CD14-positive monocyte (primary cell): ENCODE results near the gene SETD3. TPM values are rescaled to one million over a fixed set of nuclear protein-coding genes. Genes with fewer than 3 reads are reported as not detected.

Source experiments
- DNase-seq, 3 donors: peaks; one replicate each; pipeline ENCODE4 v3.0.0-alpha.2; 2011 to 2022
- H2AFZ ChIP-seq: 2 replicates; pipeline ENCODE4 v1.6.0; 2012; ENCODE audit warnings: mild to moderate bottlenecking, low read depth, low read length, inconsistent platforms; ENCODE audit not compliant: insufficient read depth, poor library complexity, severe bottlenecking
- H3K27ac ChIP-seq, 2 donors: 1 replicate in 1 of 2; 2 replicates in 1 of 2; pipeline ENCODE4 v1.5.1; 2012 to 2013; ENCODE audit warnings: low read length in 2 of 2, control low read depth in 1 of 2, inconsistent platforms in 1 of 2, low read depth in 1 of 2, mild to moderate bottlenecking in 1 of 2
- H3K27me3 ChIP-seq, 2 donors: one replicate each; pipeline versions ENCODE4 v1.6.0 to v1.6.1; 2011 to 2013; ENCODE audit warnings: low read length in 2 of 2; ENCODE audit not compliant: control insufficient read depth in 2 of 2, insufficient read depth in 2 of 2
- H3K36me3 ChIP-seq, 2 donors: replicated peaks in 1 of 2; 1 replicate in 1 of 2; 2 replicates in 1 of 2; pipeline versions ENCODE4 v1.5.1 to v1.6.1; 2012 to 2013; ENCODE audit warnings: low read length in 2 of 2, control low read depth in 1 of 2, inconsistent platforms in 1 of 2, mild to moderate bottlenecking in 1 of 2; ENCODE audit not compliant: insufficient read depth in 2 of 2, control insufficient read depth in 1 of 2
- H3K4me1 ChIP-seq, 2 donors: 1 replicate in 1 of 2; 2 replicates in 1 of 2; pipeline versions ENCODE4 v1.5.1 to v1.6.1; 2012 to 2013; ENCODE audit warnings: low read length in 2 of 2, control low read depth in 1 of 2, inconsistent platforms in 1 of 2, mild to moderate bottlenecking in 1 of 2, moderate library complexity in 1 of 2; ENCODE audit not compliant: insufficient read depth in 2 of 2, control insufficient read depth in 1 of 2
- H3K4me2 ChIP-seq: replicated peaks from 2 replicates; pipeline ENCODE3; 2012; ENCODE audit warnings: low read length, moderate library complexity, mild to moderate bottlenecking; ENCODE audit not compliant: poor library complexity, severe bottlenecking; ENCODE audit errors: extremely low read depth
- H3K4me3 ChIP-seq, 3 experiments: fragments of 200-600 bp in 1 of 3; sonication (generic) in 1 of 3; replicated peaks in 1 of 3; 1 replicate in 2 of 3; 2 replicates in 1 of 3; pipeline ENCODE4 v1.5.1; 2011 to 2013; ENCODE audit warnings: low read length in 3 of 3, mild to moderate bottlenecking in 3 of 3, control low read depth in 2 of 3, low read depth in 2 of 3, inconsistent platforms in 1 of 3, moderate library complexity in 1 of 3
- H3K79me2 ChIP-seq: 2 replicates; pipeline ENCODE4 v1.6.0; 2012; ENCODE audit warnings: mild to moderate bottlenecking, control low read depth, inconsistent platforms, low read length, moderate library complexity; ENCODE audit not compliant: insufficient read depth
- H3K9ac ChIP-seq: 2 replicates; pipeline ENCODE4 v1.6.0; 2017; ENCODE audit warnings: low read length, mild to moderate bottlenecking; ENCODE audit not compliant: insufficient read depth, poor library complexity, severe bottlenecking
- H3K9me3 ChIP-seq, 2 donors: replicated peaks in 1 of 2; 1 replicate in 1 of 2; 2 replicates in 1 of 2; pipeline versions ENCODE4 v1.5.1 to v1.6.1; 2012 to 2013; ENCODE audit warnings: low read length in 2 of 2, control low read depth in 1 of 2; ENCODE audit not compliant: control insufficient read depth in 1 of 2, insufficient read depth in 1 of 2
- H4K20me1 ChIP-seq: 2 replicates; pipeline ENCODE4 v1.6.0; 2012; ENCODE audit warnings: mild to moderate bottlenecking, low read length, control low read depth, moderate library complexity; ENCODE audit not compliant: insufficient read depth
- H3K27ac Mint-ChIP-seq, 7 donors: one replicate each; pipeline ENCODE4 v1.8.0; 2020; ENCODE audit warnings: mild to moderate bottlenecking in 7 of 7, mixed read lengths in 7 of 7, moderate library complexity in 6 of 7, inconsistent platforms in 2 of 7
- H3K27me3 Mint-ChIP-seq, 3 donors: one replicate each; pipeline ENCODE4 v1.8.0; 2021 to 2022; ENCODE audit warnings: low read depth in 3 of 3, mild to moderate bottlenecking in 3 of 3, mixed read lengths in 3 of 3, moderate library complexity in 3 of 3, inconsistent platforms in 1 of 3
- H3K36me3 Mint-ChIP-seq, 2 donors: one replicate each; pipeline ENCODE4 v1.8.0; 2020; ENCODE audit warnings: mixed read lengths in 2 of 2, inconsistent platforms in 1 of 2, mild to moderate bottlenecking in 1 of 2
- H3K4me1 Mint-ChIP-seq: one replicate; pipeline ENCODE4 v1.8.0; 2020; ENCODE audit warnings: mild to moderate bottlenecking, mixed read lengths
- H3K4me3 Mint-ChIP-seq, 2 donors: one replicate each; pipeline ENCODE4 v1.8.0; 2020; ENCODE audit warnings: mild to moderate bottlenecking in 2 of 2, mixed read lengths in 2 of 2, moderate library complexity in 1 of 2
- H3K9me3 Mint-ChIP-seq, 7 donors: one replicate each; pipeline ENCODE4 v1.8.0; 2020 to 2022; ENCODE audit warnings: mixed read lengths in 7 of 7, mild to moderate bottlenecking in 6 of 7, moderate library complexity in 6 of 7, inconsistent platforms in 2 of 7
- WGBS: methylation state at CpG from one replicate; pipeline ENCODE4 v1.1.5; 2013; ENCODE audit warnings: missing lambda C conversion rate; ENCODE audit not compliant: insufficient coverage; 5-methylcytosine and 5-hydroxymethylcytosine counted together
- intact Hi-C, 2 donors: fragments of 100-400 bp; cut with micrococcal nuclease; formaldehyde crosslinking; loops; one replicate each; pipeline versions ENCODE4 v1.15.0 to v1.15.1; 2023
- polyA plus RNA-seq, 3 donors: library from polyadenylated mRNA; depleted of rRNA in 1 of 3; unstranded in 2 of 3; stranded (reverse) in 1 of 3; fragments of 300-500 nt in 2 of 3; fragments of >200 nt in 1 of 3; fragmentation: Illumina TruSeq in 2 of 3; gene quantifications; 1 replicate in 2 of 3; 2 replicates in 1 of 3; pipeline ENCODE4 v1.2.3, GENCODE V29; 2012 to 2021
- TF ChIP-seq, protein P1 (sequence below): fragments of 200-600 bp; IDR thresholded peaks from one replicate; pipeline ENCODE4 v1.8.0; 2022; ENCODE audit warnings: antibody characterized with exemption, mild to moderate bottlenecking

The SETD3 gene
- polyA plus RNA-seq, 3 donors = 22.9 to 39.5 (median 38.7) TPM

DNA sequence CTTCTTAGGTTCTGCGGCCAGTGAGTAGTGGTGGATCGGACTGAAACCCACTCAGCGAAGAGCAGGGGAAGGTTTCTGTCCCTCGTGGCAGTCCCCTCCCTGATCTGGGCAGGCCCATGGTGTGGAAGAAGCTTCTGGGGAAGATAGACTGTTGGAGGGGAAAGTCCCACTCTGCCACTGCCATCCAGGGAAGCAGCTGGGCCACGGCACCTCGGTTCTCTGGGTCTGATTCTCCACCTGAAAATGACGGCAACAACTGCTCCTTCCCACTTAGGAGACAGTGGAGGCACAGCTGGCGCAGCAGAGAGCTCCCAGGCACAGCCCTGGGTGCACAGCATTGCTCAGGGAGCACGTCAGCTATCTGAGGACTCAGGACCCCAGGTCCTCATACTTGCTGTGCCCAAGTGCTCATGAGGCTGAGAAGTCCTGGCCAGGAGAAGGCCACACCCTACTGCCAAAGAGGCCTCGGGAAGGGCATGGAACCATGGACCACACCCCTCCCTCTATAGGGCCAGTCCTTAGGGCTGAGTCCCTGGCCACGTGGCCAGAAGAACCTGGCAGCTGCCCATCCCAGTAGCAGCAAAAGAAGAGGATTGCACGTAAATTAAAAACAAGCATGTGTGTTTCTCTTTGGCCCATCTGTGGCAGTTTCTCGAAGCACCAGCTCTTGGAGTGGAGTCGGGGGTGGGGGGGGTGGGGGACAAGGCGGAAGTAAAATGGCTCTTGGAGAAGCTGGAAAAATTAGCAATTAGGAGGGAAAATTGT, 123.3 kb downstream of the SETD3 start:
- Mint-ChIP-seq H3K4me3 (no peak overlapping the region), H3K4me1 (no peaks in the 10 kb centered on the region), H3K27ac (no peak overlapping the region), H3K9me3 (peaks cover 0 to 5% (median 0%) of the 10 kb centered on the region in 7 donors), H3K36me3 (no peaks in the 10 kb centered on the region), H3K27me3 (peaks cover 0 to 6% (median 1%) of the 10 kb centered on the region in 3 donors)
- Histone ChIP-seq H2AFZ (no peak overlapping the region), H3K4me3 (no peak overlapping the region), H3K4me2 (no peak overlapping the region), H3K9ac (no peak overlapping the region), H4K20me1 (no peaks in the 10 kb centered on the region), H3K79me2 (no peaks in the 10 kb centered on the region), H3K4me1 (no peaks in the 10 kb centered on the region), H3K27me3 (no peaks in the 10 kb centered on the region), H3K36me3 (no peaks in the 10 kb centered on the region), H3K27ac (no peak overlapping the region), H3K9me3 (no peaks in the 10 kb centered on the region)
- 92% methylated on average over 8 of the region's 15 CpGs for WGBS
- intact Hi-C loops = no loop called here
- TF ChIP-seq, protein P1, sequence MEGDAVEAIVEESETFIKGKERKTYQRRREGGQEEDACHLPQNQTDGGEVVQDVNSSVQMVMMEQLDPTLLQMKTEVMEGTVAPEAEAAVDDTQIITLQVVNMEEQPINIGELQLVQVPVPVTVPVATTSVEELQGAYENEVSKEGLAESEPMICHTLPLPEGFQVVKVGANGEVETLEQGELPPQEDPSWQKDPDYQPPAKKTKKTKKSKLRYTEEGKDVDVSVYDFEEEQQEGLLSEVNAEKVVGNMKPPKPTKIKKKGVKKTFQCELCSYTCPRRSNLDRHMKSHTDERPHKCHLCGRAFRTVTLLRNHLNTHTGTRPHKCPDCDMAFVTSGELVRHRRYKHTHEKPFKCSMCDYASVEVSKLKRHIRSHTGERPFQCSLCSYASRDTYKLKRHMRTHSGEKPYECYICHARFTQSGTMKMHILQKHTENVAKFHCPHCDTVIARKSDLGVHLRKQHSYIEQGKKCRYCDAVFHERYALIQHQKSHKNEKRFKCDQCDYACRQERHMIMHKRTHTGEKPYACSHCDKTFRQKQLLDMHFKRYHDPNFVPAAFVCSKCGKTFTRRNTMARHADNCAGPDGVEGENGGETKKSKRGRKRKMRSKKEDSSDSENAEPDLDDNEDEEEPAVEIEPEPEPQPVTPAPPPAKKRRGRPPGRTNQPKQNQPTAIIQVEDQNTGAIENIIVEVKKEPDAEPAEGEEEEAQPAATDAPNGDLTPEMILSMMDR = no peak
- DNase-seq = no peak

DNA sequence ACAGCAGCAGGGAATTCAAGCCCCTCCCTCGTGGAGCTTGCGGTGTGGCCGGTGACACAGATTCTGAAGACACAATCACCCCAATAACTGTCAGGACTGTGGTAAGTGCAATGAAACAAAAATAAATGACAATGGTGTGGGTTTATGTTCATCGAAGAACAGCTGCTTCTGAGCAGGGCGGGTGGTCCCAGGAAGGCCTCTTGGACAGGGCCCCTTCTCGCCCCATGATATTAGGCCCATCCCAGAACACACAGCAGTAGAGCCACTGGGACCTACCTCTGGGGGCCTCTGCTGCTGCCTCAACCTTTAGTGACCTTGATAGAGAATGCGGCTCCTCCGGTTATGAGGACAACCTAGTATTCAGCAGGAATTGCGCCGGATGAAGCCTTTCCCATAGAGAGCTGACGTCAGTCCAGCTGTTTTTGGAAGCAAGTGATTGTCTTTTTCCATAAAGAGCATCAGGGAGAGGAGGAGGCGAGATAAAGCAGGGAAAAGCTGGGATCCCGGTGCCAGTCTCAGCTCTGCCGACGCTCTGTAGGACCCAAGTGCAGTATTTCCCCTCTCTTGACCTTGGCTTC, 124.5 kb downstream of the SETD3 start:
- no peak overlapping the region for H3K9ac ChIP-seq
- H3K4me1 ChIP-seq = no peaks in the 10 kb centered on the region
- 94% methylated on average over 9 of the region's 15 CpGs for WGBS
- no peak for DNase-seq
- H2AFZ ChIP-seq = no peak overlapping the region
- Mint-ChIP-seq H3K4me3 (no peak overlapping the region), H3K27ac (no peak overlapping the region), H3K27me3 (peaks cover 0 to 6% (median 5%) of the 10 kb centered on the region in 3 donors), H3K9me3 (peaks cover 0 to 5% (median 0%) of the 10 kb centered on the region in 7 donors), H3K36me3 (no peaks in the 10 kb centered on the region), H3K4me1 (no peaks in the 10 kb centered on the region)
- H4K20me1 ChIP-seq = no peaks in the 10 kb centered on the region
- no peak overlapping the region for H3K4me2 ChIP-seq
- H3K9me3 ChIP-seq = no peaks in the 10 kb centered on the region
- H3K79me2 ChIP-seq = no peaks in the 10 kb centered on the region
- H3K36me3 ChIP-seq = no peaks in the 10 kb centered on the region
- no peak overlapping the region for H3K27ac ChIP-seq
- no peaks in the 10 kb centered on the region for H3K27me3 ChIP-seq
- TF ChIP-seq, protein P1 = no peak
- intact Hi-C loops = no loop called here
- no peak overlapping the region for H3K4me3 ChIP-seq
